Astrocyte (in vitro differentiated cells and primary cell): ENCODE measurements around the gene FAM110C.

ENCODE experiments used
- CTCF ChIP-seq: IDR thresholded peaks from 2 replicates; pipeline ENCODE4 v1.5.1; 2011; ENCODE audit warnings: low read depth, mild to moderate bottlenecking, inconsistent platforms, low read length, moderate library complexity; ENCODE audit not compliant: insufficient read depth
- EZH2 ChIP-seq: IDR thresholded peaks from 2 replicates; pipeline ENCODE4 v1.6.1; 2012; ENCODE audit warnings: mild to moderate bottlenecking, low read length, inconsistent platforms; ENCODE audit not compliant: insufficient read depth

- TF ChIP-seq CTCF: no peak
- TF ChIP-seq EZH2: no peak
Measured at GRCh38 chr2:23283-23682, 23.0 kb downstream of the FAM110C start.
